Activated naive CD8-positive, alpha-beta T cell treated with anti-CD3 and anti-CD28 coated beads, Interleukin-2, amount 50 U/mL, for 24 hours (primary cell): ENCODE results near the gene SPAG5.
"Not testable (repeated sequence)": the region's sequence is repeated elsewhere in the genome, so short reads cannot be mapped to it uniquely, and the experiment has no call there.

Experiments
- ATAC-seq: fragments of 150-1000 bp; cut with Tn5 transposase; one replicate; pipeline ENCODE4 v1.10.0; 2021
- DNase-seq: peaks from one replicate; pipeline ENCODE4 v3.0.0; 2021
- H3K27ac Mint-ChIP-seq: one replicate; pipeline ENCODE4 v1.8.0; 2021; ENCODE audit warnings: mild to moderate bottlenecking, mixed read lengths
- H3K27me3 Mint-ChIP-seq: one replicate; pipeline ENCODE4 v1.8.0; 2021; ENCODE audit warnings: mixed read lengths
- H3K36me3 Mint-ChIP-seq: one replicate; pipeline ENCODE4 v1.8.0; 2021; ENCODE audit warnings: low read depth, mixed read lengths
- H3K4me1 Mint-ChIP-seq: one replicate; pipeline ENCODE4 v1.8.0; 2021; ENCODE audit warnings: mixed read lengths
- H3K4me3 Mint-ChIP-seq: one replicate; pipeline ENCODE4 v1.8.0; 2021; ENCODE audit warnings: mild to moderate bottlenecking, moderate library complexity, mixed read lengths
- H3K9me3 Mint-ChIP-seq: one replicate; pipeline ENCODE4 v1.8.0; 2021; ENCODE audit warnings: mixed read lengths

Gene SPAG5

GRCh38 chr17:28620010-28620409 lies 21.2 kb upstream of the SPAG5 start:
- Mint-ChIP-seq H3K36me3 (peaks cover 74% of the 10 kb centered on the region), H3K4me3 (no peak overlapping the region), H3K9me3 (no peaks in the 10 kb centered on the region), H3K27me3 (no peaks in the 10 kb centered on the region), H3K4me1 (no peaks in the 10 kb centered on the region), H3K27ac (no peak overlapping the region)
- DNase-seq (no peak), ATAC-seq (no peak)

- H3K4me3 Mint-ChIP-seq, result no peak overlapping the region
- H3K9me3 Mint-ChIP-seq, result no peaks in the 10 kb centered on the region
- no peaks in the 10 kb centered on the region for H3K27me3 Mint-ChIP-seq
- no peaks in the 10 kb centered on the region for H3K4me1 Mint-ChIP-seq
- no peak for ATAC-seq
- DNase-seq, result no peak
- H3K36me3 Mint-ChIP-seq, result peaks cover 78% of the 10 kb centered on the region
- no peak overlapping the region for H3K27ac Mint-ChIP-seq
These were observed 19.6 kb upstream of the SPAG5 start for GRCh38 chr17:28618464-28618863.

- ATAC-seq, result no peak
These were observed 17.5 kb upstream of the SPAG5 start for GRCh38 chr17:28616281-28616680.

GRCh38 chr17:28615260-28615940 lies 16.6 kb upstream of the SPAG5 start:
- ATAC-seq, result no peak
- H3K9me3 Mint-ChIP-seq, result no peaks in the 10 kb centered on the region
- no peak for DNase-seq
- H3K4me3 Mint-ChIP-seq, result no peak overlapping the region
- H3K27me3 Mint-ChIP-seq, result no peaks in the 10 kb centered on the region
- peaks cover 72% of the 10 kb centered on the region for H3K36me3 Mint-ChIP-seq
- no peak overlapping the region for H3K27ac Mint-ChIP-seq
- H3K4me1 Mint-ChIP-seq, result no peaks in the 10 kb centered on the region

More at GRCh38 chr17:28616281-28616680, 17.5 kb upstream of the SPAG5 start:
- Mint-ChIP-seq H3K4me3 (no peak overlapping the region), H3K36me3 (peaks cover 75% of the 10 kb centered on the region), H3K9me3 (no peaks in the 10 kb centered on the region), H3K4me1 (no peaks in the 10 kb centered on the region), H3K27me3 (no peaks in the 10 kb centered on the region), H3K27ac (no peak overlapping the region)
- no peak for DNase-seq

- Mint-ChIP-seq H3K27ac (no peak within 1 kb of the TSS), H3K27me3 (no peaks in the 10 kb centered on the region), H3K4me1 (no peaks in the 10 kb centered on the region), H3K9me3 (no peaks in the 10 kb centered on the region), H3K36me3 (peaks cover 63% of the 10 kb centered on the region), H3K4me3 (no peak within 1 kb of the TSS)
- ATAC-seq (no peak), DNase-seq (no peak)
These were observed 15.1 kb upstream of the SPAG5 start, which contains the start of gene RSKR for GRCh38 chr17:28613931-28614381. RSKR (minus strand) TSS chr17:28614185; CDS start chr17:28614161, 24 bp downstream.

GRCh38 chr17:28612936-28613872 lies 14.4 kb upstream of the SPAG5 start:
- Mint-ChIP-seq H3K9me3 (no peaks in the 10 kb centered on the region), H3K4me3 (no peak overlapping the region), H3K27ac (no peak overlapping the region)

GRCh38 chr17:28612531-28612930 lies 13.7 kb upstream of the SPAG5 start:
- Mint-ChIP-seq H3K9me3 (no peaks in the 10 kb centered on the region), H3K4me1 (no peaks in the 10 kb centered on the region), H3K27ac (no peak overlapping the region), H3K36me3 (peaks cover 66% of the 10 kb centered on the region), H3K4me3 (no peak overlapping the region), H3K27me3 (no peaks in the 10 kb centered on the region)
- DNase-seq (no peak), ATAC-seq (no peak)

More at GRCh38 chr17:28612936-28613872, 14.4 kb upstream of the SPAG5 start:
- Mint-ChIP-seq H3K4me1 (no peaks in the 10 kb centered on the region), H3K36me3 (peaks cover 61% of the 10 kb centered on the region), H3K27me3 (no peaks in the 10 kb centered on the region)
- DNase-seq (peak; percentile 39), ATAC-seq (no peak)

- H3K36me3 Mint-ChIP-seq, result peaks cover 53% of the 10 kb centered on the region
- ATAC-seq (no peak), DNase-seq (no peak)
- no peaks in the 10 kb centered on the region for H3K27me3 Mint-ChIP-seq
- peak overlapping the region; percentile 45 for H3K27ac Mint-ChIP-seq
- H3K9me3 Mint-ChIP-seq, result no peaks in the 10 kb centered on the region
- H3K4me3 Mint-ChIP-seq, result no peak overlapping the region
- no peaks in the 10 kb centered on the region for H3K4me1 Mint-ChIP-seq
These were observed 11.6 kb upstream of the SPAG5 start for GRCh38 chr17:28610376-28610775.

GRCh38 chr17:28604031-28604430 lies 5.2 kb upstream of the SPAG5 start:
- H3K9me3 Mint-ChIP-seq, H3K27me3 Mint-ChIP-seq, ATAC-seq, H3K4me3 Mint-ChIP-seq, H3K27ac Mint-ChIP-seq, DNase-seq: not testable (repeated sequence)
- peaks cover 13% of the 10 kb centered on the region for H3K36me3 Mint-ChIP-seq
- H3K4me1 Mint-ChIP-seq, result peaks cover 10% of the 10 kb centered on the region

- DNase-seq (peak; percentile 71), ATAC-seq (peak; percentile 84)
- no peaks in the 10 kb centered on the region for H3K27me3 Mint-ChIP-seq
- peaks cover 19% of the 10 kb centered on the region for H3K36me3 Mint-ChIP-seq
- peak overlapping the region; percentile 92 for H3K27ac Mint-ChIP-seq
- H3K9me3 Mint-ChIP-seq, result no peaks in the 10 kb centered on the region
- H3K4me3 Mint-ChIP-seq, result peak overlapping the region; percentile 91
- H3K4me1 Mint-ChIP-seq, result peaks cover 22% of the 10 kb centered on the region
These were observed 723 bp upstream of the SPAG5 start for GRCh38 chr17:28599311-28600184.

- ATAC-seq, result peak; percentile 0
- Mint-ChIP-seq H3K27me3 (no peaks in the 10 kb centered on the region), H3K4me3 (peak overlapping the region; percentile 91), H3K36me3 (peaks cover 19% of the 10 kb centered on the region), H3K4me1 (peaks cover 22% of the 10 kb centered on the region), H3K27ac (peak overlapping the region; percentile 92), H3K9me3 (no peaks in the 10 kb centered on the region)
- DNase-seq, result no peak
These were observed 436 bp downstream of the SPAG5 start for GRCh38 chr17:28598389-28598788.

- H3K27me3 Mint-ChIP-seq, result no peaks in the 10 kb centered on the region
- H3K4me1 Mint-ChIP-seq, result peaks cover 22% of the 10 kb centered on the region
- ATAC-seq (no peak), DNase-seq (no peak)
- H3K9me3 Mint-ChIP-seq, result no peaks in the 10 kb centered on the region
- peak overlapping the region; percentile 92 for H3K27ac Mint-ChIP-seq
- peak overlapping the region; percentile 91 for H3K4me3 Mint-ChIP-seq
- peaks cover 23% of the 10 kb centered on the region for H3K36me3 Mint-ChIP-seq
These were observed 1.0 kb downstream of the SPAG5 start for GRCh38 chr17:28597606-28598383.

GRCh38 chr17:28592260-28592659 lies 6.6 kb downstream of the SPAG5 start:
- peaks cover under 1% of the 10 kb centered on the region for H3K4me1 Mint-ChIP-seq
- H3K4me3 Mint-ChIP-seq, result no peak overlapping the region
- H3K27me3 Mint-ChIP-seq, result no peaks in the 10 kb centered on the region
- DNase-seq, result no peak
- H3K36me3 Mint-ChIP-seq, result peaks cover 31% of the 10 kb centered on the region
- no peaks in the 10 kb centered on the region for H3K9me3 Mint-ChIP-seq
- no peak for ATAC-seq
- no peak overlapping the region for H3K27ac Mint-ChIP-seq
